ENCODE measurements around the gene FSTL5.

Gene FSTL5

GRCh38 chr4:161728929-161729328 is 434.9 kb downstream of the FSTL5 start:
- TF ChIP-seq RAD21 (IDR thresholded peaks at IDR 0.05; ENCODE audit: low read depth) (no peak), NFIC (IDR thresholded peaks at IDR 0.05) (no peak), EP300 (IDR thresholded peaks at IDR 0.05; ENCODE audit: borderline replicate concordance) (no peak), YY1 (IDR thresholded peaks at IDR 0.05; ENCODE audit: low read depth) (no peak), FOXM1 (IDR thresholded peaks at IDR 0.05; ENCODE audit: borderline replicate concordance, low read depth) (no peak), TAF1 (IDR thresholded peaks at IDR 0.05; ENCODE audit: low read depth) (no peak), REST (IDR thresholded peaks at IDR 0.05; ENCODE audit: low read depth) (no peak), TCF12 (IDR thresholded peaks at IDR 0.05; ENCODE audit: low read depth) (no peak), ZBTB7A (IDR thresholded peaks at IDR 0.05; ENCODE audit: low read depth) (no peak), MAX (IDR thresholded peaks at IDR 0.05) (no peak), USF1 (IDR thresholded peaks at IDR 0.05) (no peak), CEBPB (IDR thresholded peaks at IDR 0.05) (no peak), EGR1 (IDR thresholded peaks at IDR 0.05) (no peak), CREB1 (IDR thresholded peaks at IDR 0.05; ENCODE audit: low read depth) (no peak), TEAD4 (IDR thresholded peaks at IDR 0.05) (no peak)

- TF ChIP-seq CREB1 (IDR thresholded peaks at IDR 0.05; ENCODE audit: low read depth) (no peak), ZBTB7A (IDR thresholded peaks at IDR 0.05; ENCODE audit: low read depth) (no peak), USF1 (IDR thresholded peaks at IDR 0.05) (no peak), YY1 (IDR thresholded peaks at IDR 0.05; ENCODE audit: low read depth) (no peak), TEAD4 (IDR thresholded peaks at IDR 0.05) (no peak), CEBPB (IDR thresholded peaks at IDR 0.05) (no peak), TAF1 (IDR thresholded peaks at IDR 0.05; ENCODE audit: low read depth) (no peak), EGR1 (IDR thresholded peaks at IDR 0.05) (no peak)
These were observed 441.9 kb downstream of the FSTL5 start for GRCh38 chr4:161721947-161722346.

- no peak for TF ChIP-seq NFIC (IDR thresholded peaks at IDR 0.05)
- TF ChIP-seq TAF1 (IDR thresholded peaks at IDR 0.05; ENCODE audit: low read depth) = no peak
- TF ChIP-seq FOXM1 (IDR thresholded peaks at IDR 0.05; ENCODE audit: borderline replicate concordance, low read depth) = no peak
- TF ChIP-seq CREB1 (IDR thresholded peaks at IDR 0.05; ENCODE audit: low read depth) = no peak
- no peak for TF ChIP-seq RAD21 (IDR thresholded peaks at IDR 0.05; ENCODE audit: low read depth)
- TF ChIP-seq REST (IDR thresholded peaks at IDR 0.05; ENCODE audit: low read depth) = no peak
- no peak for TF ChIP-seq TCF12 (IDR thresholded peaks at IDR 0.05; ENCODE audit: low read depth)
- no peak for TF ChIP-seq YY1 (IDR thresholded peaks at IDR 0.05; ENCODE audit: low read depth)
- no peak for TF ChIP-seq ZBTB7A (IDR thresholded peaks at IDR 0.05; ENCODE audit: low read depth)
- TF ChIP-seq TEAD4 (IDR thresholded peaks at IDR 0.05) = no peak
- no peak for TF ChIP-seq CEBPB (IDR thresholded peaks at IDR 0.05)
- TF ChIP-seq EGR1 (IDR thresholded peaks at IDR 0.05) = no peak
These were observed 446.7 kb downstream of the FSTL5 start for GRCh38 chr4:161717084-161717483.

GRCh38 chr4:161714931-161715330 is 448.9 kb downstream of the FSTL5 start:
- TF ChIP-seq FOXM1 (IDR thresholded peaks at IDR 0.05; ENCODE audit: borderline replicate concordance, low read depth) (no peak), CEBPB (IDR thresholded peaks at IDR 0.05) (no peak), CREB1 (IDR thresholded peaks at IDR 0.05; ENCODE audit: low read depth) (no peak), YY1 (IDR thresholded peaks at IDR 0.05; ENCODE audit: low read depth) (no peak), EP300 (IDR thresholded peaks at IDR 0.05; ENCODE audit: borderline replicate concordance) (no peak), TEAD4 (IDR thresholded peaks at IDR 0.05) (no peak), ZBTB7A (IDR thresholded peaks at IDR 0.05; ENCODE audit: low read depth) (no peak), USF1 (IDR thresholded peaks at IDR 0.05) (no peak), TCF12 (IDR thresholded peaks at IDR 0.05; ENCODE audit: low read depth) (no peak), TAF1 (IDR thresholded peaks at IDR 0.05; ENCODE audit: low read depth) (no peak), RAD21 (IDR thresholded peaks at IDR 0.05; ENCODE audit: low read depth) (no peak), REST (IDR thresholded peaks at IDR 0.05; ENCODE audit: low read depth) (no peak), MAX (IDR thresholded peaks at IDR 0.05) (no peak), NFIC (IDR thresholded peaks at IDR 0.05) (no peak), EGR1 (IDR thresholded peaks at IDR 0.05) (no peak)

All from Ishikawa (cell line).